Cardiac fibroblast (primary cell): ENCODE results near the gene SLC6A18.

ENCODE experiments used
- DNase-seq, 2 donors: peaks; one replicate each; pipeline versions ENCODE4 v3.0.0 to v3.0.0-alpha.2; 2010; ENCODE audit warnings: low read depth in 2 of 2
- H3K4me3 ChIP-seq, 2 donors: replicated peaks in 1 of 2; 1 replicate in 1 of 2; 2 replicates in 1 of 2; pipeline ENCODE4 v1.5.1; 2011; ENCODE audit warnings: low read depth in 2 of 2, low read length in 2 of 2, mild to moderate bottlenecking in 2 of 2, moderate library complexity in 1 of 2
- TF ChIP-seq, protein P1 (sequence below): IDR thresholded peaks from one replicate; pipeline ENCODE4 v1.5.1; 2011; ENCODE audit warnings: low read depth, mild to moderate bottlenecking, low read length, inconsistent platforms

SLC6A18 gene

DNA sequence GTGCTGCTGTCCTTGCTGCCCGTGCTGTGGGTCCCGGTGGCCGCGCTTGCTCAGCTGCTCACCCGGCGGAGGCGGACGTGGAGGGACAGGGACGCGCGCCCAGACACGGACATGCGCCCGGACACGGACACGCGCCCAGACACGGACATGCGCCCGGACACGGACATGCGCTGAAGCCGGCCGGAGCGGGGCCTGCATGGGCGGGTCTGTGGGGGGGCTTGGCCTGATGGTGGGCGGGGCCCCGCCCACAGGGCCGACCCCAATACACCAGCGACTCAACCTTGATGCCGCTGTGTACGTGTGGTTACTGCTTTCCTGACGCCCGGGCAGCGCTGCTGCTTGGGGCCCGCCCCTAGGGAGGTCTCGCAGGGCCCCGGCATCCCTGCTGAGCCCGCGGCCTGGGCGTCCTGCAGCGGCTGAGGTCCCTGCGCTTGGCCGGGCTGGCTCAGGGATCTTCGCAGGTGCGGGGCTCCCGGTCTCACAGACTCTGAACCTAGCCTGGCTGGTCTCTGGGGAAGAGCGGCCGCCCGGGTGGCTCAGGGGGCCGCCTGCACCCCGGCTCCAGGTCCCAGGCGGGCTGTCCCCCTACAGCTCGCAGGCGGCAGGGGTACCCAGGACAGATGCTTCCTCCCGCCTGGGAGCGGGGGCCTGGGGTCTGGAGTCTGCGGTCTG is 20.9 kb downstream of the SLC6A18 start:
- TF ChIP-seq, protein P1, sequence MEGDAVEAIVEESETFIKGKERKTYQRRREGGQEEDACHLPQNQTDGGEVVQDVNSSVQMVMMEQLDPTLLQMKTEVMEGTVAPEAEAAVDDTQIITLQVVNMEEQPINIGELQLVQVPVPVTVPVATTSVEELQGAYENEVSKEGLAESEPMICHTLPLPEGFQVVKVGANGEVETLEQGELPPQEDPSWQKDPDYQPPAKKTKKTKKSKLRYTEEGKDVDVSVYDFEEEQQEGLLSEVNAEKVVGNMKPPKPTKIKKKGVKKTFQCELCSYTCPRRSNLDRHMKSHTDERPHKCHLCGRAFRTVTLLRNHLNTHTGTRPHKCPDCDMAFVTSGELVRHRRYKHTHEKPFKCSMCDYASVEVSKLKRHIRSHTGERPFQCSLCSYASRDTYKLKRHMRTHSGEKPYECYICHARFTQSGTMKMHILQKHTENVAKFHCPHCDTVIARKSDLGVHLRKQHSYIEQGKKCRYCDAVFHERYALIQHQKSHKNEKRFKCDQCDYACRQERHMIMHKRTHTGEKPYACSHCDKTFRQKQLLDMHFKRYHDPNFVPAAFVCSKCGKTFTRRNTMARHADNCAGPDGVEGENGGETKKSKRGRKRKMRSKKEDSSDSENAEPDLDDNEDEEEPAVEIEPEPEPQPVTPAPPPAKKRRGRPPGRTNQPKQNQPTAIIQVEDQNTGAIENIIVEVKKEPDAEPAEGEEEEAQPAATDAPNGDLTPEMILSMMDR, result no peak
- DNase-seq, result no peak
- H3K4me3 ChIP-seq, result no peak overlapping the region

DNA sequence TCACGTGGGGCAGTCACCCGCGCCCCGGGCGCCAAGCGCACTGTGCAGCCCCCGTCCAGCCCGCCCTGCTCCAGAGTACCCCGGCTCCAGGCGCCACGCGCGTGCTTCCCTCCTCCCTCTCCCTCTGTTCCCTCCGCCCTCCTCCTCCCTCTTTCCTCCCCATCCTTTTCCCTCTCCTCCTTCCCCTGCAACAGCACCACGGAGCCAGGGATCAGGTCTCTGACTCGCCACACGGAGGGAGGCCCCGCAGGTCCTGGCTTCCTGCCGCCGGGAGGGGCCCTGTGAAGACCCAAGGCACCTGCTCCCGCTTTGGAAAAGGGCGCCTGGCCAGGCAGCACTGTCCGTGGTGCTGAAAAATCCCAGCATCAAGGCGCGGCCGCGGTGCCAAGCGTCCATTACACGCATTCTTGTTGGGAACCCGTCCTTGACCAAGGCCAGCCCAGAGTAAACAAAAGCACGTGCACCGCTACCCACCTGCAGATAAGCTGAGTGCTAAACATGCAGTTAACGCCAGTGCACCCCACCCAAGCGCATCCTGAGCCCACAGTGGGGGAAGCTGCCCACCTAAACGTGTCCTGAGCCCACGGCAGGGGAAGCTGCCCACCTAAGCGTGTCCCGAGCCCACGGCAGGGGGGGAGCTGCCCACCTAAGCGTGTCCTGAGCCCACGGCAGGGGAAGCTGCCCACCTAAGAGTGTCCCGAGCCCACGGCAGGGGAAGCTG is 21.7 kb downstream of the SLC6A18 start:
- peak; percentile 13 to 29 for DNase-seq
- no peak overlapping the region for H3K4me3 ChIP-seq
- TF ChIP-seq, protein P1, result no peak

DNA sequence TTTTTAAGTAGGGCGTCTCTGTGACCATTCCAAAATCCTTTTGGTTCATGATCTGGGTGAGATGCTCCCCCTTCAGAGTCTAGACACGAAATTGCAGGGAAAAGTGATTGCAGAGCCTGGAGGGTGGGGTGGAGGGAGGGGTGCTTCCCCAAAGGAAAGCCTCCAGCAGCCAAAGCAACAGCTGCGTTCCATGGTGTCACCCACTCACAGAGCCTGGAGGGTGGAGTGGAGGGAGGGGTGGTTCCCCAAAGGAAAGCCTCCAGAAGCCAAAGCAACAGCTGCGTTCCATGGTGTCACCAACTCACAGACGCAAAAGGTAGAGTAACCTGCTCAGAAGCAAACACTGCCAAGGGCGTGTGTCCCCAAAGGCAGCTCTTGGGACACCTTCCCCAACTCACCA is 22.6 kb downstream of the SLC6A18 start:
- TF ChIP-seq, protein P1, result no peak
- H3K4me3 ChIP-seq, result no peak overlapping the region
- no peak for DNase-seq

DNA sequence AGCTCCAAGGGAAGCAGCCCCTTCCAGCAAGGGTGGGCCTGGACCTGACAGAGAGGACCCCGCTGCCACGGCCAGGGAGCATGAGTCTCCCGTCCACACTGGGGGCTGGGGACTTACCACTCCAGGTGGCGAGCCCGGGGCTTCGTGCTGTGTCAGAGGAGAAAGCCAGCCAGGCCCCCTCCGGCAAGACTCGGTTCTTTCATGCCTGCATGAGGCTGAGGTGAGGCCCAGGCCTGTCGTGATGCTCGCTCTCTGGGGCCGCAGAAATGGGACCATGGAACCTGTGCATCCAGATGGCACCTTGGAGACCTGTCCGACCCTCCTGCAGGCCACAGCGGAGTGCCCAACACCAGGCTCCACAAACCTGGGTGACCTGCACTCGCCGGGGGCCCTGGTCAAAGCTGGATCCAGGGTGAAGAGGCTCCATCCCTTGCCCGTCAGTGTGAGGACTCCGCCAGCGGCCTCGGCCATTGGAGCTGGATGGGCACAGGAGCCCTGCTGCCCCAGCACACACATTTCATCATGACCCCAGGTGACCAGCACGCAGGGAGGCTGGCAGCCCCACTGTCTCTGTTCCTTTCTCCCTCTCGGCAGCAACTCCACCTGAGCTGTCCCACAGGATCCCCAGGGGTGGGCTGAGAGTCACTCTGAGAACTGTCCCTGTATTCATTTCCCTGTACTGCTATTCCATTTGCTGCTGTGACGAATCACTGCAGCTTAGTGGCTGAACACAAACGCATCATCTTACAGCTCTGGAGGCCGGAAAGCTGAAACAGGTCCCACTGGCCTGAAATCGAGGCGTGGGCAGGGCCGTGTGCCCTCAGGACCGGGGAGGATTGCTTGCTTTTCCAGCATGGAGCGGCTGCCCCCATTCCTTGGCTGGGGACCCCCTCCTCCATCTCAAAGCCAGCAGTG is 24.4 kb downstream of the SLC6A18 start:
- TF ChIP-seq, protein P1, result no peak
- no peak for DNase-seq
- H3K4me3 ChIP-seq, result no peak overlapping the region

DNA sequence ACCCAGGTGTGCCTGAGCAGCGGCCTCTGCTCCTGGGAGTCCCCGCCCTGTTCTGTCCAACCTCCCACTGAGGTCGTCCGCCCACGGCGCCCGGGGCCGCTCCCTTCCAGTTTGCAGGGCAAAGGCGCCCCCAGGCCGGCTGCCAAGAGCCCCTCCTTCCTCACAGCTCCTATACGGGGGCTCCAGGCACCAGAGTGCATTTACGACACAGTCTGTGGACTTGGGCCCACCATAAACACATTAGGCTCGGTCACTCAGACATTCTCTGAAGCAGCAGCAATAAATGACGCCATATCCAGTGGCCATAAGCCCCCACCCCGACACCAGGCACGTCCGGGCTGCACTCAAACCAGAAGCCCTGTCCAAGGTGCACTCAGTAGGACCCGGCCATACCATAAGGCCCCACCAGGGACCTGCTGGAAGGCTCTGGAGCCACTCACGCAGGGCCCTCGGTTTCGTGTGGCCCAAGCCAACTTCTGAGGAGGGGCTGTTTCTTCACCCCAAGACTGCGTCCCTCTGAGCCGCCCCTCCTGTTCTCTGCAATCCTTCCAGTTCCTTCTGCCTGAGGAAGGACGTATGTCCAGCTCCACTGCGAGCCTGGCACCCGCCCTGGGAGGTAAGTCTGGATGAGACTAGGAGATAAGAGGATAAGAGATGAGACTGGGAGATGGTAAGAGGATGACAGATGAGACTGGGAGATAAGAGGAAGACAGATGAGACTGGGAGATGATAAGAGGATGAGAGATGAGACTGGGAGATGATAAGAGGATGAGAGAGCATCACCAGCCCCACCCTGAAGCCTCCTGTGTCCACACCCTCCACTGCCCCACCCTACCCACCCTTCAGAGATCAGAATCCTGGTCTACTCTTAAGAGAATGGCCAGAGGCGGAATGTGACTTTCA is 26.7 kb downstream of the SLC6A18 start:
- H3K4me3 ChIP-seq, result no peak overlapping the region
- DNase-seq, result no peak
- TF ChIP-seq, protein P1, result no peak

DNA sequence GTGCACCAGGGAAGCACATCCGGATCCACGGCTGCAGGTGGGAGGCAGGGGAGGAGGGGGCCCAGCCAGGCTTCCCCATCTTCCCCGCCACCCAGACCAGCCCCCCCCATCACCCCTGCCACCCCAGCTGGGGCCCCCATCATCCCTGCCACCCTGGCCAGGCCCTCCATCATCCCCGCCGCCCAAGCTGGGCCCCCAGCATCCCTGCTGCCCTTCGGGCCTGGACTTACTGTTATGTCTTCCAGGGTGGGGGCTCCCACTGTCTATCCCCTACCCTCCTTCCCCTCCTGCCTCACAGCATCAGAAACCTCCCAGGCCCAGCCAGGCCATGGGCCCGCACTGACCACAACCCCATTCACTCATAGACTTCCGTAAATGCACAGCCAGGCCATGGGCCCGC is 27.5 kb downstream of the SLC6A18 start:
- DNase-seq, result no peak
- TF ChIP-seq, protein P1, result no peak
- H3K4me3 ChIP-seq, result no peak overlapping the region
